HG03558 (cell line): ENCODE measurements around the gene MRFAP1.
"Not testable (repeated sequence)": the region's sequence is repeated elsewhere in the genome, so short reads cannot be mapped to it uniquely, and the experiment has no call there.

ENCODE experiments used
- ATAC-seq: cut with Tn5 transposase; IDR thresholded peaks from one replicate; pipeline ENCODE4 v1.9.1; 2021; ENCODE audit warnings: moderate number of reproducible peaks; ENCODE audit not compliant: unreplicated experiment; ENCODE audit errors: extremely low read depth

The MRFAP1 gene

DNA sequence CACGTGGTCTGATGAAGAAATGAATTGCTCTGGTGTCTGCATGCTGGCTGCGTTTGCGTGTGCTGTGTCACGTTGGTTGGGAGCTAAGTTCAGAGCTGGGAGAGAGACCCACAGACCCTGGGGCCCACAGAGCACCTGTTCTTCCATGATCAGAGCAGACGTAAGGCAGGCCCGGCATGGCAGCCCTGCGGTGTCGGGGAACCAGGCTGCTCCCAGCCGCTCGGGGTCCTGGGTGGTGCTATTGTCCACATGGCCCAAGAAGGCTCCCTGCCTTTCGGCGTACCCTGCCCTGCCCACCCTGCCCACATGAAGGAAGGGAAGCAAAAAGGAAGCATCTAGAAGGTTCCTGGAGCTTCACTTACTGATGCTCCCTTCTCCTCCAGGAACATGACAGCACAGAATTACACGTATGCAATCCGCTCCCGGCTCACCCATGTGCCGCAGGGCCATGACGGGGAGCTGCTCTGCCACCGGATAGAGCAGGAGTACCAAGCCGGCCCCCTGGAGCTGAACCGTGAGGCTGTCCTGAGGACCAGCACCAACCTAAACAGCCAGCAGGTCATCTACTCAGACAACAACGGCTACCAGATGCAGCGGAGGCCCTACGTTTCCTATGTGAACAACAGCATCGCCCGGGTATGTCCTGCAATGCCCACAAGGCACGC lies 30.9 kb upstream of the MRFAP1 start:
- no peak for ATAC-seq

DNA sequence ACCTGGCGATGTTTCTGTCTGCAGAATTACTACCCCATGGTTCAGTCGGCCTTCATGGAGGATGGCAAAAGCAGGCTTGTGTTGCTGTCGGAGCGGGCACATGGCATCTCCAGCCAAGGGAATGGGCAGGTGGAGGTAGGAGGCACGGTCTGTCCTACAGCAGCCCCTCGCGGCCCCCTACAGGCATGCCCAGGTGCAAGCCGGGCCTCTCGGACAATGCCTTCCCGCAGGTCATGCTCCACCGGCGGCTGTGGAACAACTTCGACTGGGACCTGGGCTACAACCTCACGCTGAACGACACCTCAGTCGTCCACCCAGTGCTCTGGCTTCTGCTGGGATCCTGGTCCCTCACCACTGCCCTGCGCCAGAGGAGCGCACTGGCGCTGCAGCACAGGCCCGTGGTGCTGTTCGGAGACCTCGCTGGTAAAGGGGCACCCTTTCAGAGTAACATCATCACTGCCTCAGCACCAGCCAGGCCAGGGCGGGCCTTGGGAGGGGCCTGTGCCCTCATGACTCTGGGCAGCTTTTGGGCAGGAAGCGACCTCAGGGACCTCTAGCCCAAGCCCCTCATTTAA lies 29.5 kb upstream of the MRFAP1 start:
- ATAC-seq, result no peak

DNA sequence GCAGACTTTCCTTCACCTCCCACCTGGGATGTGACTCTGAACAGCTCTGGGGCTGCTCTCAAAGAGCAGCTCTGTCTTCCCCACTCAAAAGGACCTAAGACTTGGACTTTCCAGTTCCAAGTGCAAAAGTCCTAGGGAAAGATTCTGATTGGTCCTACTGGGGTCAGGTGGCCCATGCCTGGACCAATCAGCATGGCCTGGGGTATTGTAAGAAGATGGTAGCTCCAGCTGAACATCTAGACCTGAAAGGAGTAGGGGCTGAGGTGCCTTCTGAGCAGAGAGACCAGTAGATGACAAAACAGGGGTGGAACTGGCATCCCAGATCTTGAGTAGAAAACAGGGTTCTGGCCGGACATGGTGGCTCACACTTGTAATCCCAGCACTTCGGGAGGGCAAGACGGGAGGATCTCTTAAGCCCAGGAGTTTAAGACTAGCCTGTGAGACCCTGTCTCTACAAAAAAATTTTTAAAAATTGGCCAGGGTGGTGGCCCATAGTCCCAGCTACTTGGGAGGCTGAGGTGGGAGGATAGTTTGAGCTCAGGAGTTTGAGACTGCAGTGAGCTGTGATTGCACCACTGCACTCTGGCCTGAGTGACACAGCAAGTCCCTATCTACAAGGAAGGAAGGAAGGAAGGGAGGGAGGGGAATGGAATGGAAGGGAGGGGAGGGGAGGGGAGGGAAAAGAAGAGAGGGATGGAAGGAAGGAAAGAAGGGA lies 27.4 kb upstream of the MRFAP1 start:
- ATAC-seq, result no peak

DNA sequence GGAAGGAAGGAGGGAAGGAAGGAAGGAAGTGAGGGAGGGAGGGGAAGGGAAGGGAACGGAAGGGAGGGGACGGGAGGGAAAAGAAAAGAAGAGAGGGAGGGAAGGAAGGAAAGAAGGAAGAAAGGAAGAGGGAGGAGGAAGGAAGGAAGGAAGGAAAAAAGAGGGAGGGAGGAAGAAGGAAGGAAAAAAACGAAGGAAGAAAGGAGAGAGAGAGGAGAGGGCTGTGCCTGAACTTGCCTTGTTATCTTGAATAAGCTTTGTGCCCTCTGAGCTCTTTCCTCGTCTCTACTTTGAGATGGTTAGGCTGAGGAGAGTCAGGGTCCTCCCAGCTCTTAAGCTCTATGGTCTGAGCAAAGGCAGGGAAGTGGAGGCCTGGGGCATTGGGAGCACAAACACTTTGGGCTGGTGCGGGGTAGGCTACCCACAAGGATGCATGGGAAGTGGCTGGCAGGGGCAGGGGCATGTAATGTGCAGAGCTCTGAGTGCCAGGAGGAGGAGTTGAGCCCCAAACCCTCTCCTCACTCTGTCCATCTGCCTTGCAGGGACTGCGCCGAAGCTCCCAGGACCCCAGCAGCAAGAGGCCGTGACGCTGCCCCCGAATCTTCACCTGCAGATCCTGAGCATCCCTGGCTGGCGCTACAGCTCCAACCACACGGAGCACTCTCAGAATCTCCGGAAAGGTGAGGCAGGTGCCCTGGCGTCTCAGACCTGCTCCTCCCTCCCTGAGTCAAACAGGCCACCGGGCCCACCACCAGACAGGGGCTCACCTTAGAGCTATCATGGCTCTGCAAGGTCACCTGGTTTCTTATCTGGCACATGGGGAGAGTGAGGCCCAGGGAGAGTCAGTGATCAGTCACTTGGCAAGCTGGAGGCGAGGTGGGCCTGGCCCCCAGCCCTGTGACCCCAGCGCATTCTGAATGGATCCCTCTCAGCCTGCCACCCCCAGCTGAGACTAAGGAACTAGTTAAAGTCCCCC lies 26.5 kb upstream of the MRFAP1 start:
- no peak for ATAC-seq

DNA sequence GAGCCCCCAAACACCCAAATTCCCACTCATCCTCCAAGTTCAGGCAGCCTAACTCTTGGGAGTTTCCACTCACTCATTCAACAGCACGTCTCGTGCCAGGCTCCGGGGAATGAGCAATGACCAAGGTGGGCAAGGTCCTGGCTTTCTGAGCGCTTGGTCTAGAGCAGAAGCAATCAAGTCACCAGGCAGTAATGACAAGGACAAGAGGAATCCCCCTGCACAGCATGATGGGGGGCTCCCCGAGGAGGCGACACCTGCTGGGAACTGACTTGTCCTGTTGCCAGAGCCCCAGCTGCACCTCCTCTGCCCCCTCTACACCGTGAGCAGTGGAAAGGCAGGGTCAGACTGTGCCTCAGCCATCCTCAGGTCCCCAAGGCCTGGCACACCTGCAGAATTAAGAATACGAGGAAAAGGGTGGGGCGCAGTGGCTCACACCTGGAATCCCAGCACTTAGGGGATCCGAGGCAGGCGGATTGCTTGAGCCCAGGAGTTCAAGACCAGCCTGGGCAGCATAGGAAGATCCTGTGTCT lies 25.7 kb upstream of the MRFAP1 start:
- ATAC-seq, result no peak

DNA sequence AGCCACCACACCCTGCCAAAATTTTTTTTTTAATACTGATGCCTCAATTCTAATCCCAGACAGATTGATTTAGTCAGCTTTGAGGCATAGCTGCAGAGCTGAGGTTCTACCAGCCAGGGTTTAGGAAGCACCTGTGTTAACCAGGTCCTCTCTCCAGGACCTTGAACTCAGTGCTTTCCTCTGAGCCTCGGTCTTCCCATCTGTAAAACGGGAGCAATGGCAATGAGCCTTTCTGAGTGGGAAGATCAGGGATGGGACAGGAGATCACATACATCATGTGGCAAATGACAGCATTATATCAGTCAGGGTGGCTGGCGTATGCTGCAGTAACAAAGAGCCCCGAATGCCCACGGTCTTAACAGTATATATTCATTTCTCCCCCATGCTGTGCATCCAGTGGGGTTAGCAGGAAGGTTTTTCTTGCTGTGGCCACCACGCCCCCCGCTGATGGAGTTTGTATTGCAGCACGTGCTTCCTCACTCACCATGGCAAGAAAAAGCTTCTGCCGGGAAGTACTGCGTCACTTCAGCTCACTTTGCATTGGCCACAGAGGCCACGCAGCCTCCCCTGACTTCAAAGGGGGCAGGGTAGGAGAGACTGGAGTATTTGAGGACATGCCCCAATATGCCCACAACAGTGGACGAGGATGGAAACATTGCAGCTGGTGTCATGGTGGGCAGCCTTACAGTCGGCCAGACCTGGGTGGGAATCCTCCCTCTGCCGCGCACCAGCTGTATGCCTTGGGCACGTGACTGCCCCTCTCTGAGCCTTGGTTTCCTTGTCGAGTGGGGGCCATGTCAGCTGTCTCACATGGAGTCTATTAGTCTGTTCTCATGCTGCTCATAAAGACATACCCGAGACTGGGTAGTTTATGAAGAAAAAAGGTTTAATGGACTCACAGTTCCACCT lies 24.1 kb upstream of the MRFAP1 start:
- ATAC-seq, result no peak

DNA sequence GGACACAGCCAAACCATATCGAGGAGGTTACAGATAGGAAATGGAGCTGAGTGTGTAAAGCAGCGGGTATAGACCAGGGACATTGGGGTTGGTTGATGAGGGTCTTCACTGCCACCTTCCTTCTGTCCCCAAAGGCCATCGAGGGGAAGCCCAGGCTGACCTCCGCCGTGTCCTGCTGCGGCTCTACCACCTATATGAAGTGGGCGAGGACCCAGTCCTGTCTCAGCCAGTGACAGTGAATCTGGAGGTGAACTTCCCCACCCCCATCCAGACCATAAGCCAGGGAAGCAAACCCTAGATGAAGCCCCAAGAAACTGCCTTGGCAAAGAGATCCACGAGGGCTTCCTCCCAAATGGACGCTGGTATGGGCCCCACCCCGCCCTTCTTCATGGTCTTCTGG lies 23.2 kb upstream of the MRFAP1 start:
- no peak for ATAC-seq

DNA sequence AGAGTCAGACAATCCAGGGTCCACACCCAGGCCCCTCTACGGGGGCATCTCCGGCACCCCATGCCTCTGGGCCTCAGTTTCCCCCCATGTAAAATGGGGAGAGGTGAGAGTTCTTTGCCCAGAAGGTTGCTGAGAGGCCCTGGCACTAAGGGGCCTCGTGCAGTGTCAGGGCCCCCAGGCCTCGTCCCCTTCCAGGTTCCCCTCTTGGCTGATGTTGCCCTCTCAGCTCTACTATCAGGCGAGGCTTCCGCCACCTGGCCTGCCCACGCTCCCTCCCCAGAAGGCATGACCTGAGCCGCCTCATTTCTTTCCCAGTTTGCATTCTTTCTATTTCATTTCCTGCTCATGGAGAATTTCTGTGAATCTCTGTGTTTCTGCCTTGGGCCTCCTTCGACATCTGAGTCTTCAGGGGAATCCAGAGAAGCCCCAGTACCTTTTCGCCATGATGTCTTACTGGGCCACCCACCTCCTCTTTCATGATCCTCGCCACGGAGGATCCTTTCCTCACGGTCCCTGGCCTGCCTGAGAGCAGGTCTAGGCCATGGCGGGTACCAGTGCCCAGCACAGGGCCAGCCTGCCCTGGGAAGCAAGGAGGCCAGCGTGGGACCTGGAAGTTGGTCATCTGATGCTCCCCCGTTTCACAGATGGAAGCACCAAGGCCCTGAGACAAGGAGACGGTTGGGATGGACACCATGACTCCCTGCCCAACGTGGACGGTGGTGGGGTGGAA lies 21.9 kb upstream of the MRFAP1 start:
- no peak for ATAC-seq

DNA sequence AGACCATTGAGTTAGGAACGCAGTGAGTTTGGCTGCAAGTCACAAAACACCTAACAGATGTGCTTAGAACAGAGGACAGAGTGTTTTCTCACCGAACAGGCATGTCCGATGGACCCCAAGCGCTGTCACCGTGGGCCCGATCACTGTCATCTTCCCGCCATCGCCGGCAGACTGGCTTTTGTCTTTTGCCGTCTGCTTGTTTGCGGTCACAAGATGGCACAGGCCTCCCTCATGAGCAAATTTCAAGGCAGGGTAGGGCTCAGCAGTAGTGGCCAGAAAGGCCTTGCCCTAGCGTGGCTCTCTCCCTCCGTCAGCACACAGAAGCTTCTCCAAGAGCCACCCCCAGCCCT lies 21.4 kb upstream of the MRFAP1 start:
- no peak for ATAC-seq

DNA sequence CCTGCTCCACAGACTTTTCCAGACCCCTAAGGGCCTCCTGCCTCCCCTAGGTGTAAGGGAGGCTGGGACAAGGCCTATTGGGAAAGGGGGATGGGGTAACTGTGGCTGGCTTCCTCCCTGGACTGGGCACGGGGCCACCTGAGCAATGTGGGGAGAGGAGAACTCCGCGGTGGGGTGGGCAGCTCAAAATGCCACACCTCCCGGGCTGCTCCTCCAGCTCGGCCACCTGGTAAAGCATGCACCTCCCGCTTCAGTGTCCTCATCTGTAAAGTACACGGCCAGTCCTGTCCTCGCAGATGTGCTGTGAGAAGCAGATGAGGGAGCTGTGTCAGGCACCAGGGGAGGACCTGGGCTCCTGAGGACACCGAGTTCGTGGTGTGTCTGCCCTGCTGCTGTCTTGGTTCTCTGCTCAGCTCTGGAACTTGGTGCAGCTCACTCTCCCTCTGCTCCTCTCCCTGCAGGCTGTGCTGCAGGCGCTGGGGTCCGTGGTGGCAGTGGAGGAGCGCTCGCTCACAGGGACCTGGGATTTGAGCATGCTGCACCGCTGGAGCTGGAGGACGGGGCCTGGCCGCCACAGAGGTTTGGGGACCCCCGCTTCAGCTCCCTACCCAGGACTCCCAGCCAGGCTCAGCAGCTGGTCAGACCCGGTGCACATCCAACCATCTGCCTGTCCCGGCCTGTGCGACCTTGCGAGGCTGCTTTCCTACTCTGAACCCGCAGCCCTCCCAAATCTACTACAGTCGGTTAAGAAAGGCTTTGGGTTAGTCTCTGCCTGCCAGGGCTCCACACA lies 20.8 kb upstream of the MRFAP1 start:
- ATAC-seq, result no peak

DNA sequence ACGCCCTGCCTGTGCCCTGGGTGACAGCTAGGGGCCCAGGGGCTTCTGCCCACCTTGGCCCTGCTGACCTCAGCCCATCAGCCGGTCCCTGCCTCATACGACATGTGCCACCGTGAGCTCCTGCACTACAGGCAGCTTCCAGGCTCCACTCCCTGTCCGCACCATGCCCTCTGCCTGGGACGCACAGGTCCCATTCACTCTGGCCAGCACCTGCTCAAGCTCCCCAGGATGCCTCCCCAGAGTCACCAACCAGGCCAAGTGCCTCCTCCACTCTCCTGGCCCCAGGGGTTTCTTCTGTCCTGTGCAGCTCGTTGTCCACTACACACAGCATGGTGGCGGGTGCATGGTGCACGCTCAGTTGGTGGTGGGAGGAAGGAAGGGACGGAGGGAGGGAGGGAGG lies 20.2 kb upstream of the MRFAP1 start:
- ATAC-seq, result no peak

DNA sequence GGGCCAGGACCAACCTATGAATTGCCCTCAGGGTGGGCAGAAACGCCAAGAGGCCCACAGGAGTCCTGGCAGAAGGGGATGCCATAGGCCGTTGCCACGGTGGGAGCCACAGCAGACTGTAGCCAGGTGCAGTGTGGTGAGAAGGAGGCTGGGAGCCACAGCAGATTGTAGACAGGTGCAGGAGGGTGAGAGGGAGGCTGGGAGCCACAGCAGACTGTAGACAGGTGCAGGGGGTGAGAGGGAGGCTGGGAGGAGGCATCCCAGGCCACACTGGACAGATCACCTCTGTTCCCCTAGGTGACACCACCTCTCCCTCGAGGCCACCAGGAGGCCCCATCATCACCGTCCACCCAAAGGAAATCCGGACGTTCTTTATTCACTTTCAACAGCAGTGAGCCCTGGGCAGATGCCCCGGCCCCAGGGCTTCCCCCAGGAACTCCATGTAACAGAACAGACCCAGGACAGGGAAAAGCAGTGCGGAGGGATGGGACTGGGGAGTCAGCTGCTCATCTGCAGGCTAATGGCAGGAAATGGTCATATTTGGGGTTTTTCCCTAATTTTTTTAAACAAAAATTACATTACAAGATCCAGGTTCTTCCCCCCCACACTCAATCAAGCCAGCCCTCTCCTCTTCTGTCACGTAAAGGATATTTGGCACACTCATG lies 19.5 kb upstream of the MRFAP1 start:
- no peak for ATAC-seq

DNA sequence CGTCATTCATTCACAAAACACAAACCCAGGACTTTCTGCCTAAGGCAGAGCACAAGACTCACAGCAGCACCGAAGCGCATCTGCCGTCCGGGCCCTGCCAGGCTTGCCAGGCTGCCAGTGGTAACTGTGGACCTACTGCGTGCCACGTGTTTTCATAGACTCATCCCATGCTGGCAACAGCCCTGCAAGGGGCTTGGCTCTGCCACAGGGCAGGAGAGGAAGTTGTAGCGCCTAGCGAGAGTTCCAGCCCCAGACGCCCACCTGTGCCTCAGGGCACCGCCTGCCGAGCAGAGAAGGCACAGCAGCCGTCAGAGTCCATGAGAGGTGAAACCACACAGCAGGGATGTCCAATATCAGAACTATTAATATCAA lies 18.9 kb upstream of the MRFAP1 start:
- ATAC-seq, result no peak

DNA sequence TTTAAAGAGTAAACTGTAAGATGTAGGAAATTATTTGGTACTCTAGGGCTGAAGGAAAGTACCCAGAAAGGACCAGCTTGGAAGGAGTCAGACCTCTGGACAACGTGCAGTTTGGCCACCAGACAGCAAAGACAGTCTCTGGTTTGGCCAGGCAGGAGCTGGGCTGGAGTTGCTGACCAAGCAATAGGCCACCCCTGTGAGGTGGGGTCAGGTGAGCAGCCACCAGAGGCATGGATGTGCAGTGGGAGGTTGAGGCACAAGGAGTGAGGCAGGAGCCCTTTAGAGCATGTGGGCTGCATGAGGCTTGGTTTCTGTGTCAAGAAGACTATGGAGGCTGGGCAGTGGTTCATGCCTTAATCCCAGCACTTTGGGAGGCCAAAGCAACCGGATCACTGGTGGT lies 17.7 kb upstream of the MRFAP1 start:
- no peak for ATAC-seq

DNA sequence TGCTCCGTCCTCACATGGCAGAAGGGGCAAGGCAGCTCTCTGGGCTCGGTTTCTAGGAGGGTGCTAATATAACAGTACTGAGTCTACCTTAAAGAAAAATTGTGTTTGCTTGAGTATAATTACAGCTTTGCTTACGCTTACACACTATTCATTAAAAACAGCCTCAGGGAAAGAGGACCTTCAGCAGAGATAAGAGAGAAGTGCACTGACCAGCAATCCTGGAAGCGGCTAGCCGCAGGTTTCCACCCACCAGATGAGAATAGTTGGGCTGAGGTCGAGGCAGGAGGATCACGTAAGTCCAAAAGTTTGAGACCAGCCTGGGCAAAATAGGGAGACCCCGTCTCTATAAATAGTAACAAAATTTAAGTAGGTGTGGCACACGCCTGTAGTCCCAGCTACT lies 15.2 kb upstream of the MRFAP1 start:
- no peak for ATAC-seq

DNA sequence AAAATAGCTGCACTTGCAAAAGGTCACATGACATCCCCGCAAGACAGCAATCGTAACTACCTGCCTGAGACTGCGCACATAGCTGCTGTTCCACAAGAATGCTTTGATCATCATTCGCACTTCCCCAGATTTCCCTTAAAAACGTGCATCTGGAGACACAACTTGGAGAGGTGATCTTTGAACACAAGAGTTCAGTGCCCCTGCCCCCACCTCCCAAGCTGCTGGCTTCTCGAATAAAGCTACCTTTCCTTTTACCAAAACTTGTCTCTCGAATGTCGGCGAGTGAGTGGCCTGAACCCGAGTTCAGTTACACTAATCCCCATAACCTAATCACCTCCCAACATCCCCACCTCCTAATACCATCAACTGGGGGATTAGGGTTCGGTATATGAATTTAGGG lies 14.4 kb upstream of the MRFAP1 start:
- no peak for ATAC-seq

DNA sequence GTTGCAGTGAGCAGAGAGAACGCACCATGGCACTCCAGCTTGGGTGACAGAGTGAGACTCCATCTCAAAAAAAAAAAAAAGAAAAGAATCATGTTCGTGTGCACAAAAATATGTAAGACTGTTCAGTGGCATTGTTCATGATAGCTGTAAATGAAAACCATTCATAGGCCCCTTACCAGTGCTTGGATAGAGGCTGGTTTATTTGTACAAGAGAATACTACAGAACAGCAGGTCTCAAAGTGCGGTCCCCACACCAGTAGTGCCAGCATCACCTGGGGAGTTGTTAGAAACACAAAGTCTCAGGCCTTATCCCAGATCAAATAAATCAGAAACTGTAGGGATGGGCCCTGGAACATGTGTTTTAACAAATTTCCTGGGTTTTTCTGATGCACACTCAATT lies 12.7 kb upstream of the MRFAP1 start:
- ATAC-seq, result no peak

DNA sequence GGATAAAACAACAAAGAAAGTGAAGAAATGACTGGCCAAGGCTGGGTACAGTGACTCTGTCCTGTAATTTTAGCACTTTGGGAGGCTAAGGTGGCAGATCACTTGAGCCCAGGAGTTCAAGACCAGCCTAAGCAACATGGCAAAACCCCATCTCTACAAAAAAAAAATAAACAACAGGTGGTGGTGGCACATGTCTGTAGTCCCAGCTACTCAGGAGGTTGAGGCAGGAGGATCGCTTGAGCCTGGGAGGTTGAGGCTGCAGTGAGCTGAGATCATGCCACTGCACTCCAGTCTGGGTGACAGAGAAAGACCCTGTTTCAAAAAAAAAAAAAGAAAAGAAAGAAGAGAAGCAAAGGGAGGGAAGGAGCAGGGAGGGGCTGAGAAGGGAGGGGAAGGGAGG lies 12.0 kb upstream of the MRFAP1 start:
- not testable (repeated sequence) for ATAC-seq
